Measurements from ENCODE around the gene FBXO48. TPM values are rescaled to one million over a fixed set of nuclear protein-coding genes. Genes with fewer than 3 reads are reported as not detected.

The FBXO48 gene
- total RNA-seq, 1 experiment from 2014 or later = 0.74 TPM

DNA sequence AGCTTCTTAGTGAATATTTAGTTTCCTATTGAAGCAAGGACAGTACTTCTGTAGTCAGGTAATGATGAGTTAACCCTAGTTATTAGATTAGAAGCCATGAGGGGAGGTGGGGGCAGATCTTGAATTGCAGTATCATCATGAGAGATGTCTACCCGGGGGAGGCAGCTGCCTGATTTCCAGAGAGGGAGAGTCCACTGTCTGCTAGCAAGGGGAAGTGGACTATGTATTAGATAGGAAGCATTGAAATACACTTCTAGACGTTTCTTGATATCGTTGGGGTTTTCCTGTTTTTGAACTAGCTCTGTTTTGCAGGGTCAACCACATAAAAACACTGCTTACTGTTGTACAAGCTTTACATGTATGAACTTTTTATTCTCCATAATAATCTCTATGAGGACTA lies 39.1 kb upstream of the FBXO48 start:
- ChIA-PET CTCF (no interaction called here), POLR2A (interaction anchor here (0.6 kb wide), 1 partner anchor 282 kb away, joined by 7 read pairs; no protein-coding TSS in a partner anchor)
- no peaks in the 10 kb centered on the region; the same call in 1 of the 2 replicates for H3K36me3 ChIP-seq (ENCODE audit: control insufficient read depth, insufficient read depth, low read length)
- no TSS peak for BruUV-seq (replicated peaks)
- intact Hi-C loops (cut with micrococcal nuclease; ENCODE audit: unreplicated experiment) = no loop called here
- H3K4me3 ChIP-seq (ENCODE audit: low read depth in 2 of 2, low read length in 2 of 2) = no peak overlapping the region
- in situ Hi-C loops (cut with HindIII; ENCODE audit: low pct_unique_long_range_greater_than_20kb, low sequenced_read_pairs) = no loop called here
- no peaks in the 10 kb centered on the region for H3K4me1 ChIP-seq (ENCODE audit: control insufficient read depth, insufficient read depth, low read length)
- ATAC-seq (no peak), DNase-seq (ENCODE audit: low read depth, low spot score) (no peak)
- TF ChIP-seq TCF7L2 (IDR thresholded peaks at IDR 0.05; ENCODE audit: low read depth, low read length) (no peak), POLR2AphosphoS5 (IDR thresholded peaks at IDR 0.05; ENCODE audit: low read depth, low read length) (no peak), SIN3A (IDR thresholded peaks at IDR 0.05; ENCODE audit: borderline replicate concordance, insufficient read depth, low read depth, low read length) (no peak)
- TF ChIP-seq, protein P1, sequence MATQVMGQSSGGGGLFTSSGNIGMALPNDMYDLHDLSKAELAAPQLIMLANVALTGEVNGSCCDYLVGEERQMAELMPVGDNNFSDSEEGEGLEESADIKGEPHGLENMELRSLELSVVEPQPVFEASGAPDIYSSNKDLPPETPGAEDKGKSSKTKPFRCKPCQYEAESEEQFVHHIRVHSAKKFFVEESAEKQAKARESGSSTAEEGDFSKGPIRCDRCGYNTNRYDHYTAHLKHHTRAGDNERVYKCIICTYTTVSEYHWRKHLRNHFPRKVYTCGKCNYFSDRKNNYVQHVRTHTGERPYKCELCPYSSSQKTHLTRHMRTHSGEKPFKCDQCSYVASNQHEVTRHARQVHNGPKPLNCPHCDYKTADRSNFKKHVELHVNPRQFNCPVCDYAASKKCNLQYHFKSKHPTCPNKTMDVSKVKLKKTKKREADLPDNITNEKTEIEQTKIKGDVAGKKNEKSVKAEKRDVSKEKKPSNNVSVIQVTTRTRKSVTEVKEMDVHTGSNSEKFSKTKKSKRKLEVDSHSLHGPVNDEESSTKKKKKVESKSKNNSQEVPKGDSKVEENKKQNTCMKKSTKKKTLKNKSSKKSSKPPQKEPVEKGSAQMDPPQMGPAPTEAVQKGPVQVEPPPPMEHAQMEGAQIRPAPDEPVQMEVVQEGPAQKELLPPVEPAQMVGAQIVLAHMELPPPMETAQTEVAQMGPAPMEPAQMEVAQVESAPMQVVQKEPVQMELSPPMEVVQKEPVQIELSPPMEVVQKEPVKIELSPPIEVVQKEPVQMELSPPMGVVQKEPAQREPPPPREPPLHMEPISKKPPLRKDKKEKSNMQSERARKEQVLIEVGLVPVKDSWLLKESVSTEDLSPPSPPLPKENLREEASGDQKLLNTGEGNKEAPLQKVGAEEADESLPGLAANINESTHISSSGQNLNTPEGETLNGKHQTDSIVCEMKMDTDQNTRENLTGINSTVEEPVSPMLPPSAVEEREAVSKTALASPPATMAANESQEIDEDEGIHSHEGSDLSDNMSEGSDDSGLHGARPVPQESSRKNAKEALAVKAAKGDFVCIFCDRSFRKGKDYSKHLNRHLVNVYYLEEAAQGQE (IDR thresholded peaks at IDR 0.05; ENCODE audit: insufficient read depth in 1 of 2, low read depth in 2 of 2, low read length in 1 of 2) = no peak
- H3K27me3 ChIP-seq (ENCODE audit: control insufficient read depth, insufficient read depth, low read length) = no peaks in the 10 kb centered on the region
- H3K9me3 ChIP-seq (ENCODE audit: control insufficient read depth, insufficient read depth, low read depth, low read length) = no peaks in the 10 kb centered on the region
- H3K27ac ChIP-seq (ENCODE audit: low read length) = no peak overlapping the region

DNA sequence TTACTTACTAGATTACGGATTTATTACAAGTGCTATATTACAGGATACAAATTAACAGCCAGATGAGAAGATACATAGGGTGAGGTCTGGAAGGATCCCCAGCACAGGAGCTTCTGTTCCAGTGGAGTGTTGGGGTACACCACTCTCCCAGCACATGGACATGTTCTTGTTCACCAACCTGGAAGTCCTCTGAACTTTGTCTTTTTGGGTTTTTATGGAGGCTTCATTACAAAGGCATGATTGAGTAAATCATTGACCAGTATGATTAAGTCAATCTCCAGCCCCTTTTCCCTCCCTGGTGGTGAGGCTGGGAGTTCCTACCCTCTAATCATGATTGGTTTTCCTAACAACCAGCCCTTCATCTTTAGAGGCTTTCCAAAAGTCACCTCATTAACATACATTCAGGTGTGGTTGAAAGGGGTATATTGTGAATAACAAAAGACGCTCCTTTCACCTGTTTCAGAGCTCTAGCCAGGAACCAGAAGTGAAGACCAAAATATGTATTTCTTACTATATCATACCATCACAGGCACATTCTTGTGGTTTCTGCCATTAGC lies 38.6 kb upstream of the FBXO48 start:
- ChIA-PET POLR2A (no interaction called here), CTCF (no interaction called here)
- H3K9me3 ChIP-seq (ENCODE audit: control insufficient read depth, insufficient read depth, low read depth, low read length) = no peaks in the 10 kb centered on the region
- BruUV-seq (replicated peaks) = no TSS peak
- H3K4me1 ChIP-seq (ENCODE audit: control insufficient read depth, insufficient read depth, low read length) = no peaks in the 10 kb centered on the region
- H3K36me3 ChIP-seq (ENCODE audit: control insufficient read depth, insufficient read depth, low read length) = no peaks in the 10 kb centered on the region; the same call in 1 of the 2 replicates
- intact Hi-C loops (cut with micrococcal nuclease; ENCODE audit: unreplicated experiment) = no loop called here
- H3K27me3 ChIP-seq (ENCODE audit: control insufficient read depth, insufficient read depth, low read length) = no peaks in the 10 kb centered on the region
- DNase-seq (ENCODE audit: low read depth, low spot score) = no peak
- H3K27ac ChIP-seq (ENCODE audit: low read length) = no peak overlapping the region
- no peak overlapping the region for H3K4me3 ChIP-seq (ENCODE audit: low read depth in 2 of 2, low read length in 2 of 2)
- in situ Hi-C loops (cut with HindIII; ENCODE audit: low pct_unique_long_range_greater_than_20kb, low sequenced_read_pairs) = no loop called here
- no peak for TF ChIP-seq TCF7L2 (IDR thresholded peaks at IDR 0.05; ENCODE audit: low read depth, low read length)
- no peak for TF ChIP-seq SIN3A (IDR thresholded peaks at IDR 0.05; ENCODE audit: borderline replicate concordance, insufficient read depth, low read depth, low read length)
- TF ChIP-seq POLR2AphosphoS5 (IDR thresholded peaks at IDR 0.05; ENCODE audit: low read depth, low read length) = no peak
- TF ChIP-seq, protein P2, sequence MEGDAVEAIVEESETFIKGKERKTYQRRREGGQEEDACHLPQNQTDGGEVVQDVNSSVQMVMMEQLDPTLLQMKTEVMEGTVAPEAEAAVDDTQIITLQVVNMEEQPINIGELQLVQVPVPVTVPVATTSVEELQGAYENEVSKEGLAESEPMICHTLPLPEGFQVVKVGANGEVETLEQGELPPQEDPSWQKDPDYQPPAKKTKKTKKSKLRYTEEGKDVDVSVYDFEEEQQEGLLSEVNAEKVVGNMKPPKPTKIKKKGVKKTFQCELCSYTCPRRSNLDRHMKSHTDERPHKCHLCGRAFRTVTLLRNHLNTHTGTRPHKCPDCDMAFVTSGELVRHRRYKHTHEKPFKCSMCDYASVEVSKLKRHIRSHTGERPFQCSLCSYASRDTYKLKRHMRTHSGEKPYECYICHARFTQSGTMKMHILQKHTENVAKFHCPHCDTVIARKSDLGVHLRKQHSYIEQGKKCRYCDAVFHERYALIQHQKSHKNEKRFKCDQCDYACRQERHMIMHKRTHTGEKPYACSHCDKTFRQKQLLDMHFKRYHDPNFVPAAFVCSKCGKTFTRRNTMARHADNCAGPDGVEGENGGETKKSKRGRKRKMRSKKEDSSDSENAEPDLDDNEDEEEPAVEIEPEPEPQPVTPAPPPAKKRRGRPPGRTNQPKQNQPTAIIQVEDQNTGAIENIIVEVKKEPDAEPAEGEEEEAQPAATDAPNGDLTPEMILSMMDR (IDR thresholded peaks at IDR 0.05) = no peak
- ATAC-seq = no peak

DNA sequence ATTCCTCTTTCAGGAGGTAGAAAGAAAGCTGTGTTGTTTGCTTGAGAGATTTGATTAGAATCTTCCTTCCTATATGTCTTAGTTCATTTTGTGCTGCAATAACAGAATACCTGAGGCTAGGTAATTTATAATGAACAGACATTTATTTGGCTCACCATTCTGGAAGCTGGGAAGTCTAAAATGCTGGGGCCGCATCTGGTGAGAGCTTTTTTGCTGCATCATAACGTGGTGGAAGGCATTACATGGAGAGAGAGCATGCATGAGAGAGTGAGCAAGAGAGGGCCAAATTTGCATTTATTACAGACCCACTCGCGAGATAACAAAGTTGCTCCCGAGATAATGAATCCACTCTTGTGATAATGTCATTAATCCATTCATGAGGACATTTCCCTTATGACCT lies 34.7 kb upstream of the FBXO48 start:
- H3K27me3 ChIP-seq (ENCODE audit: control insufficient read depth, insufficient read depth, low read length) = no peaks in the 10 kb centered on the region
- intact Hi-C loops (cut with micrococcal nuclease; ENCODE audit: unreplicated experiment) (no loop called here), in situ Hi-C loops (cut with HindIII; ENCODE audit: low pct_unique_long_range_greater_than_20kb, low sequenced_read_pairs) (no loop called here)
- H3K4me3 ChIP-seq (ENCODE audit: low read depth in 2 of 2, low read length in 2 of 2) = no peak overlapping the region
- ATAC-seq (no peak), DNase-seq (ENCODE audit: low read depth, low spot score) (no peak)
- no TSS peak for BruUV-seq (replicated peaks)
- ChIA-PET POLR2A (no interaction called here), CTCF (no interaction called here)
- no peaks in the 10 kb centered on the region for H3K4me1 ChIP-seq (ENCODE audit: control insufficient read depth, insufficient read depth, low read length)
- H3K9me3 ChIP-seq (ENCODE audit: control insufficient read depth, insufficient read depth, low read depth, low read length) = no peaks in the 10 kb centered on the region
- no peak overlapping the region for H3K27ac ChIP-seq (ENCODE audit: low read length)
- H3K36me3 ChIP-seq (ENCODE audit: control insufficient read depth, insufficient read depth, low read length) = no peaks in the 10 kb centered on the region
- TF ChIP-seq SIN3A (IDR thresholded peaks at IDR 0.05; ENCODE audit: borderline replicate concordance, insufficient read depth, low read depth, low read length) = no peak

Data from Panc1 (cell line).